GM20431 (cell line): ENCODE measurements around the gene GJC2.

ENCODE experiments used
- in situ Hi-C: fragments of 300-500 bp; cut with MseI, MboI; formaldehyde crosslinking; loops from one replicate; pipeline ENCODE4 v1.15.0; 2020; ENCODE audit warnings: low sequenced_read_pairs; ENCODE audit not compliant: unreplicated experiment

GJC2 gene

GRCh38 chr1:228143480-228144192 lies 6.1 kb upstream of the GJC2 start:
- in situ Hi-C loops: no loop called here

DNA sequence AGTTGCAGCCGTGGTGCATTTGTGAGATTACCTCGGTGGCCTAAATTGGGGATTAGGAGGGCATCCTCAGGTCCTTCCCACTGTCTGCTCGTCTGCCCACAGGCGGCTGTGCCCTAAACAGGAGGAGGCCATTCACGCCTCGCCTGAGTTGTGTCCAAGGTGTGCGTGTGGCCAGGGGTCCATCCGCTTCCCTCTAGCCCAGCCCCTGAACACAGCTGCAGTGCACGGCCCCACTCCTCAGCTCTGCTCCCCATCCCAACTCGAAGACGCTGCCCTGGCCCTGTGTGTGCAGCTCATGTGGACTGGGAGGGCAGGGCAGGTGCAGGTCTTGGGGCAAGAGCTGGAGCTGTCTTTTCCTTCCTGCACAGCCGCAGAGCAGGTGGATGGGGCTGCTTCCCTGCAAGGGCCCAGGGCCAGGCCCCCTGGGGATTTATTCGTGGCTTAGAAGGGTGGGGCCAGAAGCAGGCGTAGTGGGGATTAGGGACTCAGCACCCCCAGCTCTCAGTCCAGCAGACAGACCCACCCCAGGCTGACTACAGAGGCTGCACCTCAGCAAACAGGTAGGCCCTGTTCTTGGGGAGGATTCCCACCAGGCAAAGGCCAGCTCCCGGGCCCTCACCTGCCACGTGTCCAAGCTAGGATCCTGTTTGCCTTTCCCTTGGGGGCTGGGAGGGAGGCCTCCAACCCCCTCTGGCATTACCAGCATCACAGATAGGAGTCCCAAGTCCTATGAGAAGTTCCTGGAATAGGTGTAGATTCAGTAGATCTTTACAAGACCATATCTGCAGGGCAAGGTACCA lies 5.3 kb upstream of the GJC2 start:
- in situ Hi-C loops: no loop called here

GRCh38 chr1:228144993-228145343 lies 4.8 kb upstream of the GJC2 start:
- in situ Hi-C loops: no loop called here

GRCh38 chr1:228145463-228146416 lies 4.0 kb upstream of the GJC2 start:
- in situ Hi-C loops: no loop called here

GRCh38 chr1:228146417-228147150 lies 3.1 kb upstream of the GJC2 start:
- in situ Hi-C loops: no loop called here

DNA sequence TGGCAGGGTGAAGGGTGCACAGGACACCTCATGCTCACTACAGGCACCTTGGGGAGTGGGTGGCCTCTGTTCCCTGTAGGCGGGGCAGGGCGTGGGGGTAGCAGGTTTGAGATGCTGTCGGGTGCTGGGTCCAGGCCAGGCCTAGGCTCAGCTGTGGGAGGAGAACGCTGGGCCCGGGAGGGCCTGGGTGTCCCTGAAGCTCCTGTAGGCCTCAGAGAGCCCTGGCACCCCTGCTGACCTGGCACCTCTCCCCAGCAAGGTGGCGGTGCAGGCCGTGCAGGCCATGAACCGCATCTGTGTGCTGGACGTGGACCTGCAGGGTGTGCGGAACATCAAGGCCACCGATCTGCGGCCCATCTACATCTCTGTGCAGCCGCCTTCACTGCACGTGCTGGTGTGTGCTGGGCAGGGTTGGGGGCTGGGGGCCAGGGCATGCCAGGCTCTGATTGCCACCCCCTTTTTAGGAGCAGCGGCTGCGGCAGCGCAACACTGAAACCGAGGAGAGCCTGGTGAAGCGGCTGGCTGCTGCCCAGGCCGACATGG lies 2.5 kb upstream of the GJC2 start:
- in situ Hi-C loops: no loop called here

DNA sequence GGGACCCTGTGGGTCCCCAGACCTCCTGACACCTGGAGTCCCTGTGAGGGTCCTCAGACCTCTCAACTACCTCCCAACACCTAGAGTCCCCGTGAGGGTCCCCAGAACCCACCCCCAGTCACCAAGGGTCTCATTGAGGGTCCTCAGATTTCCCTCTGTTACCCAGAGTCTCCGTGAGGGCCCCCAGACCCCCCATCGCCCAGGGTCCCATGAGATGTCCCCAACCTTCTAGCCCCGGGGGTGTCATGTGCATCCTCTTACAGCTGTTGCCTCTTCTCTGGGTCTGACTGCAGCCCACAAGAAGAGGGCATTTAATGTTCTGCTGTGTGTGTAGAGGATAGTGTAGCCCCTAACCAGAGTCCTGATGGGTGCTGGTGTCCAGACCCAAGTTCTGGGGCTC lies 2.0 kb upstream of the GJC2 start:
- in situ Hi-C loops: no loop called here

DNA sequence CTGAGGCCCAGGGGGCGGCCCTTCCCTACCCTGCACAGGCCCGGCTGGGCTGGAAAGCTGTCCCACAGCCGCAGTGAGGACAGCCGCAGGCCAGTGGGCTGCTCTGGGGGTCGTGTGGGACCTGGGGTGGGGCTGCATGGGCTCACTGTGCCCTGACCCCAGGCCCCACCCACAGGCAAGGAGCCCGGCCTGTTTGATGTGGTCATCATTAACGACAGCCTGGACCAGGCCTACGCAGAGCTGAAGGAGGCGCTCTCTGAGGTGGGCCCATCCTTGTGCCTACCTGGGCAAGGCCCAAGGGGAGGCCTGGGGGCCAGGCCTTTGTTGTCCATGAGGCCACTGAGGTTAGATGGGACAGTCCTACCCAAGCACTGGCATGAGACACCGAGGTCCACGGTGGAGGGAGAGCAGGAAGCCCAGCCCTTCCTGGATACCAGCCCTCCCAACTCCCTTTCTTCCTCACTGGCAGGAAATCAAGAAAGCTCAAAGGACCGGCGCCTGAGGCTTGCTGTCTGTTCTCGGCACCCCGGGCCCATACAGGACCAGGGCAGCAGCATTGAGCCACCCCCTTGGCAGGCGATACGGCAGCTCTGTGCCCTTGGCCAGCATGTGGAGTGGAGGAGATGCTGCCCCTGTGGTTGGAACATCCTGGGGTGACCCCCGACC lies 1.4 kb upstream of the GJC2 start:
- in situ Hi-C loops: no loop called here

DNA sequence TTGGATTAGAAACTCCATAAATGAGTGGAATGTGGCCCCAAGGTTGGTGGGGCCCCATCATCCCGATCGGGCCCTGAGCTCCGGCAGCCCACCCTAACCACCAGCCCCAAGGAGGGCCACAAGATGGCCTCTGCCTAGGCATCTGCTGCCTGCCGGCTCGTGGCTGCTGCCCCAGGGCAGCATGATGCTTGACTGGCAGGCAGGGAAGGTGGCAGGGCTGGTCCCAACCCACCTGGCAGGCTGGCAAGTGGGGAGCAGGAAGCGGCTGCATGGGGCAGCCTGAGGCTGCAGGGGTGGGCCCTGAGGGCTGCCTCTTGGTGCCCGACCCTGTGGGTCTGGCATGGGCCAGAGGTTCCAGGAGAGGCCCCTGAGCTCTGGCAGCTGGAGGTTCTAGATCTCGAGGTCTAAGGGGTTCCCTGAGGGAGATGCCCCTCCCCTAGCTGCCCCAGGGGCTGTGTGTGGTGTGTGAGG lies 760 bp upstream of the GJC2 start:
- in situ Hi-C loops: no loop called here

- in situ Hi-C loops: no loop called here
Measured at GRCh38 chr1:228150120-228150460, 360 bp downstream of the GJC2 start.

- in situ Hi-C loops: no loop called here
Measured at GRCh38 chr1:228150461-228151179, 890 bp downstream of the GJC2 start.

DNA sequence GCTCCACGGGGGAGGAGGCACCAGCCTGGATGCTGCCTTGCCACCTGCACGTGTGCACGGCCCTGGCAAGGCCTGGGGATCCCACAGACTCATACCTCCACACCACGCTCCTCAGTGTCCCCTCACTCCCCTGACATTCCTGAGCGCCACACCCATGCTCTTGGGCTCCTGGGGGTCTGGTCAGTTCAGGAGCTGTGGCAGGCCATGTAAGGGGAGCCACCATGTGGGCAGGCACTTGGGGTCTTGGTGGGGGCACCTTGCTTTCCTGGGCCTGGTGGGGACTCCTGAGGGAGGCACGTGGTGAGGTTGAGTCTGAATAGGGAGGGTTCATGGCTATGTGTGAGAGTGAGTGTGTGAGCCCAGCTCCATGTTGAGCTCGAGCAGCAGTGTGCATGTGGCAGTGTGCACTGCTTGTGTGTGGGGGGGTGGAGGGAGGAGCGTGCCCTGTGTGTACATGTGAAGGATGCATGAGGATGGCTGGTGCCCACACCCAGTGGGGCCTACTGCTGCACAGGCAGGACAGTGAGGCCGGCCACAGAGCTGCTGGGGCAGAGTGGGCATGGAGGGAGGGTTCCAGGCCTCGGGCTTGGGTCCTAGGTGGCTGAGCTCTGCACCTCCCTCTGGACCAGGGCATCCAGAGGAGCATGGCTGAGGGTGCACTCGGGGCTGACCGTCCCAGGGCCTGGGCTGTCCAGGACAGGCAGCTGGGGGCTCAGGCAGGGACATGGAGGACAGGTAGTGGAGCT lies 1.6 kb downstream of the GJC2 start:
- in situ Hi-C loops: no loop called here

- in situ Hi-C loops: no loop called here
Measured at GRCh38 chr1:228152097-228152917, 2.6 kb downstream of the GJC2 start.

DNA sequence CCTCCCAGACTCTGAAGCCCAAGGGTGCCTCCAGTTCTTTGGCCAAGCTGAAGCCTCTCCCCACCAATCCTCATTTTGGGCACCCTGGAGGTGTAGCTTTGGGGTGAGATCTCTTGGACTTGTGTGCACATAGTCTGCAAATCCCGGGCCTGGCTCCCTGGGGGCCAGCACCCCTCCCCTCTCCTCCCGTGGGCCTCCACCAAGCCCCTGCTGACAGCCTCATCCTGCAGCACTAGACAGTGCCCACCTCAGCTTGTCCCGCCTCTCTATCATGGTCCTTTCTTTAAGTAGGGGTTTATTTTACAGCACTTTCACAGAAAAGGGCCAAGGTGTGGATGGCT lies 3.2 kb downstream of the GJC2 start:
- in situ Hi-C loops: no loop called here

DNA sequence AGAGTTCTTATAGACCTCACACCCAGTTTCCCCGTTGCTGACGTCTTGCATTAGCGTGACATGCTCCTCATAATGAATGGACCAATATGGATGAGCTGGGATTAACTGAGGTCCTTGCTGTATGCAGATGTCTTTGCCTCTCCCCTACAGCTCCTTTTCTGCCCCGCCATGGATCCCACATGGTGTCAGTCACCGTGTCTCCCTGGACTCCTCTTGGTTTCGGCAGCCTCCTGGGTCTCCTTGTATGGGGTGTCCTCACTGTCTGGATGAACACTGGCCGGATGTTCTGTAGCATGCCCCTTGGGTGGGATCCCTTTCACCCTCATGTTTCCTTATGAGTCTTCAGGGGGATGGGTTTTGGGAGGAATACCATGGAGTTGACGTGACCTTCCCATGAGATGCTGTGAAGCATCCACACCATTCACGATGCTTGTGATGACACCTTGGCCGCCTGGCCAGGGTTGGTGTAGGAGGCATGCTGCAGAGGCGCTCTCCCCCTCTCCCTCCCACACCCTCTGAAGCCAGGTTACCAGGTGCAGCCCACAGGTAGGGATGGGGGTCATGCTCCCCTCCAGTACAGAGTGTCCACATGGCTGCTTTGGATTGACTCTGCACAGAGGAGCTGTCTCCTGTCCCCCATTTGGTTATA lies 4.4 kb downstream of the GJC2 start:
- in situ Hi-C loops: no loop called here

DNA sequence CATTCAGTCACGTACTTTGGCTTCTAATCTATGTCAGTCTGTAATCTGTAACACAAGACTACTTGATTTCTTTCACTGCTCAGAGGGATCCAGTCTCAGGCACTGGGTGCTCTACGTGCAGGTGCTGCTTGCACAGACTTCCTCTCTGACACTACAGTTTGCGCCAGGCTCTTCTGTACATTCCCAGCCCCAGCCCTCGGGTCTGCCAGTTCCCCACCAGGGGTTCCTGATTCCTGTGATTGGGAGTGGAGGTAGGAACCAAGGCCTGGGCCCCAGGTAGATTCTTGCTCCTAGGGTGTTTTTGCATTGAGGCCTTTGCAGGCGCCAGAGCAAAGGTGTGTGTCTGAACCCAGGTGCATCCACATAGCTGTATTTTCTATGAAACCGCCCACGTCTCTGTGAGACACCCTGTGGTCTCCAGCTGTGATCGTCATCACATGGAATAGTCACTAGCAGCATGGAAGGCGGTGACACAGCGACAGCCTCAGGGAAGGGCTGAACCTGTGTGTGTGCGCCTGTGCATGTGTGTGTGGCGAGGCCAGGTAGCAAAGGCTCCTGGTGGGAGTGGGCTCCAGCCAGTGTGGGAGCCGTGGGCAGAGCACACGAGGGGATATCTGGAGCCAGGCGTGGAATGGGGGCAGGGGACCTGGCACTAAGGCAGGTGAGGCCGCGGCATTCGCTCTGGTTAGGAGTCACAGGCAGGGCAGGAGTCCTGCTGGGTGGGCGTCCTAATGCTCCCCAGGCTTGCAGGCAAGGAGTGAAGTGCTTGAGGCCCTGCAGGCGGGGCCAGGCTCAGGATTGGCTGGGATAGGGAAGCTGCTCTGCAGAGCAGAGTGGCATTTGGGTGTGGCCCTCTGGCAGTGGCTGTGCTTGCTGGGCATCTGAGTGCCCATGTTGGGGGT lies 5.2 kb downstream of the GJC2 start:
- in situ Hi-C loops: no loop called here
